Measurements from ENCODE around the gene NAV3.

The NAV3 gene

GRCh38 chr12:77821699-77822203, 8.9 kb upstream of the NAV3 start:
- H3K4me3 ChIP-seq (ENCODE audit: low read length): no peak overlapping the region
- TF ChIP-seq ZNF274 (IDR thresholded peaks at IDR 0.05; ENCODE audit: low read depth, low read length): no peak

- TF ChIP-seq ZNF274 (IDR thresholded peaks at IDR 0.05; ENCODE audit: low read depth, low read length): no peak
- no peak overlapping the region for H3K4me3 ChIP-seq (ENCODE audit: low read length)
Observed at GRCh38 chr12:77833329-77833728, 2.6 kb downstream of the NAV3 start.

GRCh38 chr12:77834618-77835017, 3.9 kb downstream of the NAV3 start:
- no peak overlapping the region for H3K4me3 ChIP-seq (ENCODE audit: low read length)
- no peak for TF ChIP-seq ZNF274 (IDR thresholded peaks at IDR 0.05; ENCODE audit: low read depth, low read length)

- no peak for TF ChIP-seq ZNF274 (IDR thresholded peaks at IDR 0.05; ENCODE audit: low read depth, low read length)
Observed at GRCh38 chr12:77835969-77836368, 5.3 kb downstream of the NAV3 start.

GRCh38 chr12:77837876-77838291, 7.2 kb downstream of the NAV3 start:
- TF ChIP-seq ZNF274 (IDR thresholded peaks at IDR 0.05; ENCODE audit: low read depth, low read length): no peak
- H3K4me3 ChIP-seq (ENCODE audit: low read length): no peak overlapping the region

More at GRCh38 chr12:77835969-77836368, 5.3 kb downstream of the NAV3 start:
- H3K4me3 ChIP-seq (ENCODE audit: low read length): no peak overlapping the region

GRCh38 chr12:77841521-77841920, 10.8 kb downstream of the NAV3 start:
- no peak for TF ChIP-seq ZNF274 (IDR thresholded peaks at IDR 0.05; ENCODE audit: low read depth, low read length)
- H3K4me3 ChIP-seq (ENCODE audit: low read length): no peak overlapping the region

- TF ChIP-seq ZNF274 (IDR thresholded peaks at IDR 0.05; ENCODE audit: low read depth, low read length): no peak
- H3K4me3 ChIP-seq (ENCODE audit: low read length): no peak overlapping the region
Observed at GRCh38 chr12:77842430-77842829, 11.7 kb downstream of the NAV3 start.

GRCh38 chr12:77845831-77846230, 15.1 kb downstream of the NAV3 start:
- TF ChIP-seq ZNF274 (IDR thresholded peaks at IDR 0.05; ENCODE audit: low read depth, low read length): no peak
- H3K4me3 ChIP-seq (ENCODE audit: low read length): no peak overlapping the region

- TF ChIP-seq ZNF274 (IDR thresholded peaks at IDR 0.05; ENCODE audit: low read depth, low read length): no peak
- no peak overlapping the region for H3K4me3 ChIP-seq (ENCODE audit: low read length)
Observed at GRCh38 chr12:77847060-77847541, 16.4 kb downstream of the NAV3 start.

- H3K4me3 ChIP-seq (ENCODE audit: low read length): no peak overlapping the region
- TF ChIP-seq ZNF274 (IDR thresholded peaks at IDR 0.05; ENCODE audit: low read depth, low read length): no peak
Observed at GRCh38 chr12:77847680-77848431, 17.2 kb downstream of the NAV3 start.

- H3K4me3 ChIP-seq (ENCODE audit: low read length): no peak overlapping the region
- TF ChIP-seq ZNF274 (IDR thresholded peaks at IDR 0.05; ENCODE audit: low read depth, low read length): no peak
Observed at GRCh38 chr12:77850129-77850528, 19.4 kb downstream of the NAV3 start.

GRCh38 chr12:77850698-77851097, 20.0 kb downstream of the NAV3 start:
- H3K4me3 ChIP-seq (ENCODE audit: low read length): no peak overlapping the region
- no peak for TF ChIP-seq ZNF274 (IDR thresholded peaks at IDR 0.05; ENCODE audit: low read depth, low read length)

- no peak for TF ChIP-seq ZNF274 (IDR thresholded peaks at IDR 0.05; ENCODE audit: low read depth, low read length)
- H3K4me3 ChIP-seq (ENCODE audit: low read length): no peak overlapping the region
Observed at GRCh38 chr12:77855548-77855947, 24.9 kb downstream of the NAV3 start.

- H3K4me3 ChIP-seq (ENCODE audit: low read length): no peak overlapping the region
- no peak for TF ChIP-seq ZNF274 (IDR thresholded peaks at IDR 0.05; ENCODE audit: low read depth, low read length)
Observed at GRCh38 chr12:77861317-77861716, 30.6 kb downstream of the NAV3 start.

- TF ChIP-seq ZNF274 (IDR thresholded peaks at IDR 0.05; ENCODE audit: low read depth, low read length): no peak
- no peak overlapping the region for H3K4me3 ChIP-seq (ENCODE audit: low read length)
Observed at GRCh38 chr12:77865178-77865577, 34.5 kb downstream of the NAV3 start.

All from GM08714 (cell line).